Endodermal cell (in vitro differentiated cells): ENCODE results near the gene CCL1. TPM values are rescaled to one million over a fixed set of nuclear protein-coding genes. Genes with fewer than 3 reads are reported as not detected.

ENCODE experiments used
- DNase-seq: peaks from one replicate; pipeline ENCODE4 v3.0.0-alpha.2; 2017
- H3K27ac ChIP-seq: 2 replicates; pipeline ENCODE4 v1.5.1; 2013; ENCODE audit warnings: mild to moderate bottlenecking, low read depth, low read length, moderate library complexity
- H3K27me3 ChIP-seq: 2 replicates; pipeline ENCODE4 v1.6.1; 2013; ENCODE audit warnings: mild to moderate bottlenecking, low read length, moderate library complexity; ENCODE audit not compliant: insufficient read depth, control insufficient read depth, poor library complexity, severe bottlenecking
- H3K36me3 ChIP-seq: 2 replicates; pipeline ENCODE4 v1.7.0; 2013; ENCODE audit warnings: mild to moderate bottlenecking, low read length, moderate library complexity; ENCODE audit not compliant: control insufficient read depth, insufficient read depth
- H3K4me1 ChIP-seq: one replicate; pipeline ENCODE4 v1.7.0; 2013; ENCODE audit warnings: low read length; ENCODE audit not compliant: control insufficient read depth, insufficient read depth
- H3K4me3 ChIP-seq: 2 replicates; pipeline ENCODE4 v1.5.1; 2013; ENCODE audit warnings: mild to moderate bottlenecking, low read length, moderate library complexity
- H3K9ac ChIP-seq: 2 replicates; pipeline ENCODE4 v1.6.1; 2013; ENCODE audit warnings: mild to moderate bottlenecking, low read length, moderate library complexity; ENCODE audit not compliant: poor library complexity, severe bottlenecking; ENCODE audit errors: extremely low read depth
- H3K9me3 ChIP-seq: 2 replicates; pipeline ENCODE4 v1.6.1; 2013; ENCODE audit warnings: mild to moderate bottlenecking, low read length, moderate library complexity; ENCODE audit not compliant: control insufficient read depth
- H3K27ac Mint-ChIP-seq: 2 replicates; pipeline ENCODE4 v1.8.0; 2020; ENCODE audit warnings: mixed read lengths
- H3K27me3 Mint-ChIP-seq: 2 replicates; pipeline ENCODE4 v1.8.0; 2021; ENCODE audit warnings: mild to moderate bottlenecking, mixed read lengths; ENCODE audit not compliant: insufficient read depth
- H3K36me3 Mint-ChIP-seq: 2 replicates; pipeline ENCODE4 v1.8.0; 2020; ENCODE audit warnings: low read depth, mixed read lengths
- H3K4me1 Mint-ChIP-seq: 2 replicates; pipeline ENCODE4 v1.8.0; 2020; ENCODE audit warnings: mixed read lengths
- H3K4me3 Mint-ChIP-seq: 2 replicates; pipeline ENCODE4 v1.8.0; 2020; ENCODE audit warnings: mild to moderate bottlenecking, moderate library complexity, mixed read lengths
- H3K9me3 Mint-ChIP-seq: 2 replicates; pipeline ENCODE4 v1.8.0; 2020; ENCODE audit warnings: mild to moderate bottlenecking, mixed read lengths
- CTCF ChIP-seq: fragments of 200-600 bp; sonication (generic); conservative IDR thresholded peaks from 2 replicates; pipeline ENCODE4 v1.5.0; 2021; ENCODE audit warnings: antibody characterized with exemption, mild to moderate bottlenecking
- WGBS, 2 experiments: methylation state at CpG; one replicate each; pipeline versions ENCODE4 v1.1.5 to v1.1.7; 2013; ENCODE audit warnings: missing lambda C conversion rate in 2 of 2, mixed read lengths in 1 of 2; ENCODE audit not compliant: insufficient coverage in 1 of 2, insufficient read length in 1 of 2; 5-methylcytosine and 5-hydroxymethylcytosine counted together
- total RNA-seq, 2 donors: library from RNA; stranded (reverse); fragmentation: NEBNext Ultra II Directional in 1 of 2; extraction: Animal tissue kit (Norgen Biotek cat#: 25700) in 1 of 2; gene quantifications; 2 replicates in 1 of 2; 3 replicates in 1 of 2; pipeline ENCODE4 v1.2.1, GENCODE V29; 2021

CCL1 gene
- total RNA-seq, 2 donors from 2014 or later = not detected

GRCh38 chr17:34312080-34312479, 51.0 kb downstream of the CCL1 start:
- no peak overlapping the region for H3K4me3 ChIP-seq
- no peaks in the 10 kb centered on the region for H3K4me1 ChIP-seq
- Mint-ChIP-seq H3K36me3 (no peaks in the 10 kb centered on the region), H3K4me3 (no peak overlapping the region), H3K27ac (no peak overlapping the region), H3K9me3 (no peaks in the 10 kb centered on the region), H3K27me3 (peaks cover 20% of the 10 kb centered on the region), H3K4me1 (peaks cover 7% of the 10 kb centered on the region)
- no peak for DNase-seq
- no peaks in the 10 kb centered on the region for H3K27me3 ChIP-seq
- TF ChIP-seq CTCF = no peak
- no peaks in the 10 kb centered on the region for H3K9me3 ChIP-seq
- 64 to 68% methylated on average over 4 of the region's 5 CpGs for WGBS, 2 experiments
- no peak overlapping the region for H3K9ac ChIP-seq
- no peak overlapping the region for H3K27ac ChIP-seq
- no peaks in the 10 kb centered on the region for H3K36me3 ChIP-seq

- H3K9me3 Mint-ChIP-seq = no peaks in the 10 kb centered on the region
- TF ChIP-seq CTCF = no peak
- no peak overlapping the region for H3K27ac Mint-ChIP-seq
- Histone ChIP-seq H3K27ac (no peak overlapping the region), H3K9me3 (no peaks in the 10 kb centered on the region), H3K36me3 (no peaks in the 10 kb centered on the region), H3K4me1 (no peaks in the 10 kb centered on the region), H3K27me3 (no peaks in the 10 kb centered on the region), H3K4me3 (no peak overlapping the region), H3K9ac (no peak overlapping the region)
- H3K4me3 Mint-ChIP-seq = no peak overlapping the region
- H3K4me1 Mint-ChIP-seq = peaks cover 7% of the 10 kb centered on the region
- H3K36me3 Mint-ChIP-seq = no peaks in the 10 kb centered on the region
- WGBS, 2 experiments = 88 to 100% methylated on average over 3 to 7 of the region's 7 CpGs
- DNase-seq = no peak
- peaks cover 20% of the 10 kb centered on the region for H3K27me3 Mint-ChIP-seq
Observed at GRCh38 chr17:34311291-34311690, 51.7 kb downstream of the CCL1 start.

Other genes with a start within 250 kb of the CCL1 start
- 10 to 100 TPM; 23.8 to 61.4 TPM for gene CCL2, start 107.9 kb downstream of the CCL1 start, total RNA-seq
- gene CCL7, start 93.0 kb downstream of the CCL1 start, total RNA-seq = not detected
- not detected for gene CCL11, start 77.5 kb downstream of the CCL1 start, total RNA-seq
- not detected for gene CCL8, start 43.8 kb downstream of the CCL1 start, total RNA-seq
- gene CCL13, start 6.8 kb downstream of the CCL1 start, total RNA-seq = not detected
- under 1 TPM in 1 of 2 donors, not detected in 1; 0.15 TPM for gene TMEM132E, start 216.3 kb upstream of the CCL1 start, total RNA-seq